Endodermal cell (in vitro differentiated cells): ENCODE measurements around the gene SH3BP1. TPM values are rescaled to one million over a fixed set of nuclear protein-coding genes. Genes with fewer than 3 reads are reported as not detected.

Experiments used
- DNase-seq: peaks from one replicate; pipeline ENCODE4 v3.0.0-alpha.2; 2017
- H3K27ac ChIP-seq: 2 replicates; pipeline ENCODE4 v1.5.1; 2013; ENCODE audit warnings: mild to moderate bottlenecking, low read depth, low read length, moderate library complexity
- H3K27me3 ChIP-seq: 2 replicates; pipeline ENCODE4 v1.6.1; 2013; ENCODE audit warnings: mild to moderate bottlenecking, low read length, moderate library complexity; ENCODE audit not compliant: insufficient read depth, control insufficient read depth, poor library complexity, severe bottlenecking
- H3K36me3 ChIP-seq: 2 replicates; pipeline ENCODE4 v1.7.0; 2013; ENCODE audit warnings: mild to moderate bottlenecking, low read length, moderate library complexity; ENCODE audit not compliant: control insufficient read depth, insufficient read depth
- H3K4me1 ChIP-seq: one replicate; pipeline ENCODE4 v1.7.0; 2013; ENCODE audit warnings: low read length; ENCODE audit not compliant: control insufficient read depth, insufficient read depth
- H3K4me3 ChIP-seq: 2 replicates; pipeline ENCODE4 v1.5.1; 2013; ENCODE audit warnings: mild to moderate bottlenecking, low read length, moderate library complexity
- H3K9ac ChIP-seq: 2 replicates; pipeline ENCODE4 v1.6.1; 2013; ENCODE audit warnings: mild to moderate bottlenecking, low read length, moderate library complexity; ENCODE audit not compliant: poor library complexity, severe bottlenecking; ENCODE audit errors: extremely low read depth
- H3K9me3 ChIP-seq: 2 replicates; pipeline ENCODE4 v1.6.1; 2013; ENCODE audit warnings: mild to moderate bottlenecking, low read length, moderate library complexity; ENCODE audit not compliant: control insufficient read depth
- H3K27ac Mint-ChIP-seq: 2 replicates; pipeline ENCODE4 v1.8.0; 2020; ENCODE audit warnings: mixed read lengths
- H3K27me3 Mint-ChIP-seq: 2 replicates; pipeline ENCODE4 v1.8.0; 2021; ENCODE audit warnings: mild to moderate bottlenecking, mixed read lengths; ENCODE audit not compliant: insufficient read depth
- H3K36me3 Mint-ChIP-seq: 2 replicates; pipeline ENCODE4 v1.8.0; 2020; ENCODE audit warnings: low read depth, mixed read lengths
- H3K4me1 Mint-ChIP-seq: 2 replicates; pipeline ENCODE4 v1.8.0; 2020; ENCODE audit warnings: mixed read lengths
- H3K4me3 Mint-ChIP-seq: 2 replicates; pipeline ENCODE4 v1.8.0; 2020; ENCODE audit warnings: mild to moderate bottlenecking, moderate library complexity, mixed read lengths
- H3K9me3 Mint-ChIP-seq: 2 replicates; pipeline ENCODE4 v1.8.0; 2020; ENCODE audit warnings: mild to moderate bottlenecking, mixed read lengths
- CTCF ChIP-seq: fragments of 200-600 bp; sonication (generic); conservative IDR thresholded peaks from 2 replicates; pipeline ENCODE4 v1.5.0; 2021; ENCODE audit warnings: antibody characterized with exemption, mild to moderate bottlenecking
- WGBS, 2 experiments: methylation state at CpG; one replicate each; pipeline versions ENCODE4 v1.1.5 to v1.1.7; 2013; ENCODE audit warnings: missing lambda C conversion rate in 2 of 2, mixed read lengths in 1 of 2; ENCODE audit not compliant: insufficient coverage in 1 of 2, insufficient read length in 1 of 2; 5-methylcytosine and 5-hydroxymethylcytosine counted together
- total RNA-seq, 2 donors: library from RNA; stranded (reverse); fragmentation: NEBNext Ultra II Directional in 1 of 2; extraction: Animal tissue kit (Norgen Biotek cat#: 25700) in 1 of 2; gene quantifications; 2 replicates in 1 of 2; 3 replicates in 1 of 2; pipeline ENCODE4 v1.2.1, GENCODE V29; 2021

Gene SH3BP1
- total RNA-seq, 2 donors from 2014 or later: 37.7 to 38.6 TPM

GRCh38 chr22:37647928-37648327, 8.5 kb downstream of the SH3BP1 start:
- no peak overlapping the region for H3K4me3 ChIP-seq
- Mint-ChIP-seq H3K4me3 (no peak overlapping the region), H3K4me1 (no peaks in the 10 kb centered on the region), H3K27me3 (no peaks in the 10 kb centered on the region), H3K9me3 (no peaks in the 10 kb centered on the region), H3K36me3 (peaks cover 59% of the 10 kb centered on the region), H3K27ac (no peak overlapping the region)
- no peaks in the 10 kb centered on the region for H3K9me3 ChIP-seq
- no peak overlapping the region for H3K27ac ChIP-seq
- H3K27me3 ChIP-seq: no peaks in the 10 kb centered on the region
- DNase-seq: no peak
- H3K36me3 ChIP-seq: peaks cover 29% of the 10 kb centered on the region
- no peaks in the 10 kb centered on the region for H3K4me1 ChIP-seq
- TF ChIP-seq CTCF: no peak
- H3K9ac ChIP-seq: no peak overlapping the region
- WGBS, 2 experiments: 96% methylated on average over 9 of the region's 9 CpGs

DNA sequence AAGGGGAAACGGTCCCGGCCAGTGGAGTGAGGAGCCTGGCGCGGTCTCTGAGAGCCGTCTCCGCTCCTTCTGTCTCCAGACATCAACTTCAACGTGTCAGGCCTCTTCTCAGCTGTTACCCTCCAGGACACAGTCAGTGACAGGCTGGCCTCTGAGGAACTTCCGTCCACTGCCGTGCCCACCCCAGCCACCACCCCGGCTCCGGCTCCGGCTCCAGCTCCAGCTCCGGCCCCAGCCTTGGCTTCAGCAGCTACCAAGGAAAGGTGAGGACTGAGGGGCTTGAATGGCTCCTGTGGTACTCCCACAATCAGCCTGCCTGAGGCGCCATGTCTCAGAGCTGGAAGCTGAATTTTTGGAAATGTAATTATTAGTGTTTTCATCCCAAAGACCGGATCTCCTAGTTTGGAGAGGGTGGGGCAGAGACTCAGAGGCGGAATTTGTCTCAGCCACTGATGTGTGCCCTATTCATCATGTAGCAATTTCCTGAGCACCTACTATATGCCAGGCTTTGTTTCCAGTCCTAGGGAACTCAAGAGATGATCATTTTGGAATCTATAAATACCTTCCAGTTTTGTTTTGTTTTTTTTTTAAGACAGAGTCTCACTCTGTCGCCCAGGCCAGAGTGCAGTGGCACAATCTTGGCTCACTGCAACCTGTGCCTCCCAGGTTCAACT, 11.1 kb downstream of the SH3BP1 start:
- Histone ChIP-seq H3K4me1 (no peaks in the 10 kb centered on the region), H3K9me3 (no peaks in the 10 kb centered on the region), H3K27me3 (no peaks in the 10 kb centered on the region), H3K9ac (no peak overlapping the region), H3K27ac (no peak overlapping the region), H3K36me3 (peaks cover 20% of the 10 kb centered on the region), H3K4me3 (no peak overlapping the region)
- TF ChIP-seq CTCF: no peak
- H3K27me3 Mint-ChIP-seq: no peaks in the 10 kb centered on the region
- WGBS, 2 experiments: 94 to 96% methylated on average over 14 to 17 of the region's 17 CpGs
- no peak overlapping the region for H3K27ac Mint-ChIP-seq
- no peak overlapping the region for H3K4me3 Mint-ChIP-seq
- no peaks in the 10 kb centered on the region for H3K4me1 Mint-ChIP-seq
- no peaks in the 10 kb centered on the region for H3K9me3 Mint-ChIP-seq
- H3K36me3 Mint-ChIP-seq: peaks cover 51% of the 10 kb centered on the region
- DNase-seq: no peak

DNA sequence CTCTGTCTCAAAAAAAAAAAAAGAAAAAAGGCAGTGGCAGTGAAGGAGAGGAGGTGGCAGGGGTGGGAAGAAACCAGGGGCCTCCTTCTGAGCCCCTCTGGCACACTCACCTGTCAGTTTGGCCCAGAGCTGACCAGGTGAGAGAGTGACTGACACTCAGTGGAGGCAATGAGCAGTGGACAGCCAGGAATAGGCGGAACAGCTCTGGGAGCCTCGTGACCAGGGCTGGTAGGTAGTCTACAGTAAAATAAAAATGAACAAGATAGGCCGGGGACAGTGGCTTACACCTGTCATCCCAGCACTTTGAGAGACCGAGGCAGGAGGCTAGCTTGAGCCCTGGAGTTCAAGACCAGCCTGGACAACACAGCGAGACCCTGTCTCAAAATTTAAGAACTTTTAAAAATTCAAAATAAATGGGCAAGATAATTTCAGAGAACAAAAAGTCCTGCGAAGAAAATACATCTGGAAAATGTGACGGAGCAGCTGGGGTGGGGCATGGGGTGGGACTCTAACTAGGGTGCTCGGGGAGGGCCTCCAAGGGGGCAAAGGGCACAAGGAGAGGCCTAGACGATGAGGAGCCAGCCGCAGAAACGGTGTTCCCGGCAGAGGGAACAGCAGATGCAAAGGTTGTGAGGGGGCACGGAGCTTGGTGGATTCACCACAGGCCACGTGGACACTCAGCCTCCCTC, 15.2 kb downstream of the SH3BP1 start:
- Histone ChIP-seq H3K27ac (no peak overlapping the region), H3K9me3 (no peaks in the 10 kb centered on the region), H3K9ac (no peak overlapping the region), H3K36me3 (peaks cover 11% of the 10 kb centered on the region), H3K4me1 (peaks cover 4% of the 10 kb centered on the region), H3K27me3 (no peaks in the 10 kb centered on the region), H3K4me3 (no peak overlapping the region)
- Mint-ChIP-seq H3K9me3 (no peaks in the 10 kb centered on the region), H3K36me3 (peaks cover 34% of the 10 kb centered on the region), H3K27ac (no peak overlapping the region), H3K4me1 (peaks cover 11% of the 10 kb centered on the region), H3K27me3 (no peaks in the 10 kb centered on the region), H3K4me3 (no peak overlapping the region)
- DNase-seq: no peak
- no peak for TF ChIP-seq CTCF
- 93 to 97% methylated on average over 10 to 14 of the region's 14 CpGs for WGBS, 2 experiments
